HepG2 (cell line): Measurements from ENCODE around the gene WDR81. TPM values are rescaled to one million over a fixed set of nuclear protein-coding genes. Genes with fewer than 3 reads are reported as not detected.
A peak's percentile ranks its signal among the peaks of the same experiment; 100 is the strongest.

ENCODE experiments used
- CTCF ChIP-seq: sonication (generic); formaldehyde crosslinking; IDR thresholded peaks from 2 replicates; pipeline ENCODE4 v1.5.0; 2020; ENCODE audit warnings: mild to moderate bottlenecking, missing genetic modification reagents, moderate library complexity
- GRHL1 ChIP-seq: sonication (generic); formaldehyde crosslinking; conservative IDR thresholded peaks from 2 replicates; pipeline ENCODE4 v1.8.0; 2022; ENCODE audit warnings: missing genetic modification reagents
- HCFC1 ChIP-seq: fragments of 150-350 bp; IDR thresholded peaks from 2 replicates; pipeline ENCODE4 v1.6.1; 2014; ENCODE audit warnings: low read depth, low read length
- HMGXB3 ChIP-seq: sonication (generic); formaldehyde crosslinking; IDR thresholded peaks from 2 replicates; pipeline ENCODE4 v1.4.0; 2020; ENCODE audit warnings: missing genetic modification reagents, borderline replicate concordance
- IKZF4 ChIP-seq: sonication (generic); formaldehyde crosslinking; IDR thresholded peaks from 2 replicates; pipeline ENCODE4 v1.5.1; 2020; ENCODE audit warnings: borderline replicate concordance, mild to moderate bottlenecking, low read depth, missing genetic modification reagents; ENCODE audit errors: not compliant biosample characterization
- JUN ChIP-seq: sonication (generic); formaldehyde crosslinking; IDR thresholded peaks from 2 replicates; pipeline ENCODE4 v1.4.0; 2020; ENCODE audit warnings: mild to moderate bottlenecking, missing genetic modification reagents
- RFXANK ChIP-seq: IDR thresholded peaks from 2 replicates; pipeline ENCODE4 v1.6.1; 2016
- SIN3A ChIP-seq: IDR thresholded peaks from 2 replicates; pipeline ENCODE4 v1.6.1; 2011; ENCODE audit warnings: low read depth, mild to moderate bottlenecking, control low read depth, low read length, borderline replicate concordance
- ZMYM4 ChIP-seq: sonication (generic); formaldehyde crosslinking; IDR thresholded peaks from 2 replicates; pipeline ENCODE4 v1.8.1; 2023; ENCODE audit warnings: mild to moderate bottlenecking, missing genetic modification reagents
- ZNF142 ChIP-seq: sonication (generic); formaldehyde crosslinking; IDR thresholded peaks from 2 replicates; pipeline ENCODE4 v1.4.0; 2020; ENCODE audit warnings: missing genetic modification reagents
- ZNF329 ChIP-seq: sonication (generic); formaldehyde crosslinking; IDR thresholded peaks from 2 replicates; pipeline ENCODE4 v1.9.0; 2021; ENCODE audit warnings: low read depth, mild to moderate bottlenecking, missing genetic modification reagents
- ZNF556 ChIP-seq: sonication (generic); formaldehyde crosslinking; IDR thresholded peaks from 2 replicates; pipeline ENCODE4 v1.4.0; 2020; ENCODE audit warnings: mild to moderate bottlenecking, missing genetic modification reagents, borderline replicate concordance
- ZNF576 ChIP-seq: sonication (generic); formaldehyde crosslinking; IDR thresholded peaks from 2 replicates; pipeline ENCODE4 v1.4.0; 2020; ENCODE audit warnings: mild to moderate bottlenecking, missing genetic modification reagents
- polyA plus RNA-seq, 8 experiments: library from polyadenylated mRNA; depleted of rRNA in 3 of 8; stranded (reverse) in 7 of 8; unstranded in 1 of 8; fragments of >200 nt; fragmentation: Illumina TruSeq in 4 of 8; extraction: Trizol in 4 of 8; gene quantifications; 2 replicates each; pipeline versions ENCODE4 v1.2.1 to v1.2.3, GENCODE V29; 2011 to 2016; ENCODE audit warnings: low read depth in 4 of 8, missing spikeins in 1 of 8, mixed read lengths in 1 of 8; ENCODE audit not compliant: insufficient read depth in 1 of 8
- total RNA-seq, 5 experiments: library from RNA; depleted of rRNA; stranded (reverse); fragments of >200 nt; fragmentation: Illumina TruSeq; extraction: Trizol; gene quantifications; 2 replicates each; pipeline ENCODE4 v1.2.3, GENCODE V29; 2016; ENCODE audit warnings: low read depth in 1 of 5

The WDR81 gene
- total and polyA plus RNA-seq, 2 of the 13 experiments (the other 11 are each of a cell fraction or from before 2014, with no cell fraction given): 9.1 to 16.7 TPM

- TF ChIP-seq ZNF142 (CRISPR knock-in tag) (no peak; the same call in 1 of the 2 replicates), GRHL1 (no peak), ZNF576 (no peak), JUN (CRISPR knock-in tag) (no peak), RFXANK (no peak), CTCF (CRISPR knock-in tag) (peak; percentile 38), ZMYM4 (CRISPR knock-in tag) (peak; percentile 9; the same call in 1 of the 2 replicates), ZNF556 (CRISPR knock-in tag) (no peak), HMGXB3 (no peak; the same call in 1 of the 2 replicates), HCFC1 (peak; percentile 83), ZNF329 (CRISPR knock-in tag) (no peak), SIN3A (peak; percentile 97), IKZF4 (CRISPR knock-in tag) (no peak)
These were observed 8.2 kb upstream of the WDR81 start (continued) for GRCh38 chr17:1716076-1716911.
